Osteoblast (primary cell): Measurements from ENCODE around the gene DPF3. TPM values are rescaled to one million over a fixed set of nuclear protein-coding genes. Genes with fewer than 3 reads are reported as not detected.

Source experiments
- DNase-seq: peaks from one replicate; pipeline ENCODE4 v3.0.0; 2011; ENCODE audit warnings: low spot score, mixed read lengths; ENCODE audit not compliant: insufficient read length; ENCODE audit errors: missing footprints
- H2AFZ ChIP-seq: 2 replicates; pipeline ENCODE4 v1.6.0; 2011; ENCODE audit warnings: mild to moderate bottlenecking, low read length
- H3K27ac ChIP-seq: 2 replicates; pipeline ENCODE4 v1.5.1; 2011; ENCODE audit warnings: mild to moderate bottlenecking, low read depth, low read length, moderate library complexity
- H3K27me3 ChIP-seq: 2 replicates; pipeline ENCODE4 v1.6.0; 2012; ENCODE audit warnings: mild to moderate bottlenecking, control low read depth, inconsistent platforms, low read length, moderate library complexity; ENCODE audit not compliant: insufficient read depth
- H3K36me3 ChIP-seq: 2 replicates; pipeline ENCODE4 v1.5.1; 2011; ENCODE audit warnings: mild to moderate bottlenecking, low read length, control low read depth, moderate library complexity; ENCODE audit not compliant: insufficient read depth
- H3K4me1 ChIP-seq: 2 replicates; pipeline ENCODE4 v1.5.1; 2011; ENCODE audit warnings: mild to moderate bottlenecking, low read length, control low read depth, moderate library complexity; ENCODE audit not compliant: insufficient read depth
- H3K4me2 ChIP-seq: 2 replicates; pipeline ENCODE4 v1.6.0; 2011; ENCODE audit warnings: mild to moderate bottlenecking, low read length; ENCODE audit not compliant: insufficient read depth
- H3K4me3 ChIP-seq: fragments of 200-600 bp; sonication (generic); 3 replicates; pipeline ENCODE4 v1.5.1; 2012; ENCODE audit warnings: mild to moderate bottlenecking, low read length, inconsistent platforms; ENCODE audit not compliant: insufficient read depth
- H3K79me2 ChIP-seq: 2 replicates; pipeline ENCODE4 v1.6.0; 2012; ENCODE audit warnings: mild to moderate bottlenecking, low read length, control low read depth, inconsistent platforms; ENCODE audit not compliant: insufficient read depth
- H3K9me3 ChIP-seq: 2 replicates; pipeline ENCODE4 v1.5.1; 2011; ENCODE audit warnings: low read depth, low read length, control low read depth
- H4K20me1 ChIP-seq: 2 replicates; pipeline ENCODE4 v1.6.0; 2012; ENCODE audit warnings: mild to moderate bottlenecking, low read length, control low read depth; ENCODE audit not compliant: insufficient read depth
- total RNA-seq: library from RNA; depleted of rRNA; stranded (reverse); fragments of >200 nt; gene quantifications from 2 replicates; pipeline ENCODE4 v1.2.3, GENCODE V29; 2012
- TF ChIP-seq, protein P1 (sequence below): IDR thresholded peaks from 2 replicates; pipeline ENCODE4 v1.5.1; 2011; ENCODE audit warnings: mild to moderate bottlenecking, low read depth, low read length, moderate library complexity; ENCODE audit errors: extremely low read depth

The DPF3 gene
- total RNA-seq, 1 donor = 1.8 TPM

DNA sequence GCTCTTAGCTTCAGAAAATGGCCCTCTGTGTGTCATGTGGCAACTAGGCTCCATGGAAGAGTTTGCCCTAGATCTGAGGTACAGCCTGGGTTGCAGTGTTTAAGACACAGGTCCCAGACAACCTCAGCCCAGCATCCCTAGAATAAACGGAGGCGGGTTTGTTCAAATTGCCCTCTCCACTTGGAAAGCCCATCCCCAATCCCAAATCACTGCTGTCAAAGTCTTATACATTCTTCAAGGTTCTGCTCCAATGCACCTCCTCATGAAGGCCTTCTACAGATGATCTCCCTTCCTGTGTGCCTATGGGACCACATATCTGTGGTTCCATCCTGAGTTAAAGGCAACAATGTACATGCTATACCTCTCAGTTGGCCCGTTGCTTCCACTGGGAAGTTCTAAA, 289.8 kb downstream of the DPF3 start:
- Histone ChIP-seq H3K27me3 (no peaks in the 10 kb centered on the region), H3K27ac (no peak overlapping the region), H3K4me3 (no peak overlapping the region), H3K9me3 (no peaks in the 10 kb centered on the region), H3K4me2 (no peak overlapping the region), H3K79me2 (no peaks in the 10 kb centered on the region), H3K36me3 (no peaks in the 10 kb centered on the region), H4K20me1 (no peaks in the 10 kb centered on the region), H3K4me1 (peaks cover 25% of the 10 kb centered on the region), H2AFZ (no peak overlapping the region)
- TF ChIP-seq, protein P1, sequence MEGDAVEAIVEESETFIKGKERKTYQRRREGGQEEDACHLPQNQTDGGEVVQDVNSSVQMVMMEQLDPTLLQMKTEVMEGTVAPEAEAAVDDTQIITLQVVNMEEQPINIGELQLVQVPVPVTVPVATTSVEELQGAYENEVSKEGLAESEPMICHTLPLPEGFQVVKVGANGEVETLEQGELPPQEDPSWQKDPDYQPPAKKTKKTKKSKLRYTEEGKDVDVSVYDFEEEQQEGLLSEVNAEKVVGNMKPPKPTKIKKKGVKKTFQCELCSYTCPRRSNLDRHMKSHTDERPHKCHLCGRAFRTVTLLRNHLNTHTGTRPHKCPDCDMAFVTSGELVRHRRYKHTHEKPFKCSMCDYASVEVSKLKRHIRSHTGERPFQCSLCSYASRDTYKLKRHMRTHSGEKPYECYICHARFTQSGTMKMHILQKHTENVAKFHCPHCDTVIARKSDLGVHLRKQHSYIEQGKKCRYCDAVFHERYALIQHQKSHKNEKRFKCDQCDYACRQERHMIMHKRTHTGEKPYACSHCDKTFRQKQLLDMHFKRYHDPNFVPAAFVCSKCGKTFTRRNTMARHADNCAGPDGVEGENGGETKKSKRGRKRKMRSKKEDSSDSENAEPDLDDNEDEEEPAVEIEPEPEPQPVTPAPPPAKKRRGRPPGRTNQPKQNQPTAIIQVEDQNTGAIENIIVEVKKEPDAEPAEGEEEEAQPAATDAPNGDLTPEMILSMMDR = no peak
- DNase-seq = peak; percentile 53

DNA sequence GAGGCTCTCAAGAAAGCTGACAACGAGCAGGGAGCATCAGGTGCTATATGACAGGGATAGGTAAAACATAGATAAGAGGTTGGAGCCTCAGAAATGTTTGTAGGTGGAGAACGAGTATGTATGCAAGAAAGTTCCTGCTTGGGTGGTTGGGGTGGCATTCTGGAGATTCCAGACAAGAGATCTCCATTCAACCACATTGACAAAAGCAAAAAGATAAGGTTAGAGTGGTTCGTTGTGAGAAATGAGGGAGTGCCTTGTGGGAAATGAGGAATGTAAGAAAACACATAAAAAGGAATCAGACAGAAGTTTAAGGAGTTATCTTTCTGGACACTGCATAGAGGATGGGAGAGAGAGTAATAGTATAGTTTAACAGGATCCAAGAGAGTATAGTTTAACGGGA, 290.3 kb downstream of the DPF3 start:
- Histone ChIP-seq H3K36me3 (no peaks in the 10 kb centered on the region), H3K9me3 (no peaks in the 10 kb centered on the region), H3K4me2 (no peak overlapping the region), H3K79me2 (no peaks in the 10 kb centered on the region), H3K27ac (no peak overlapping the region), H3K4me3 (no peak overlapping the region), H3K4me1 (peaks cover 20% of the 10 kb centered on the region), H2AFZ (no peak overlapping the region), H3K27me3 (no peaks in the 10 kb centered on the region), H4K20me1 (no peaks in the 10 kb centered on the region)
- TF ChIP-seq, protein P1 = no peak
- no peak for DNase-seq

DNA sequence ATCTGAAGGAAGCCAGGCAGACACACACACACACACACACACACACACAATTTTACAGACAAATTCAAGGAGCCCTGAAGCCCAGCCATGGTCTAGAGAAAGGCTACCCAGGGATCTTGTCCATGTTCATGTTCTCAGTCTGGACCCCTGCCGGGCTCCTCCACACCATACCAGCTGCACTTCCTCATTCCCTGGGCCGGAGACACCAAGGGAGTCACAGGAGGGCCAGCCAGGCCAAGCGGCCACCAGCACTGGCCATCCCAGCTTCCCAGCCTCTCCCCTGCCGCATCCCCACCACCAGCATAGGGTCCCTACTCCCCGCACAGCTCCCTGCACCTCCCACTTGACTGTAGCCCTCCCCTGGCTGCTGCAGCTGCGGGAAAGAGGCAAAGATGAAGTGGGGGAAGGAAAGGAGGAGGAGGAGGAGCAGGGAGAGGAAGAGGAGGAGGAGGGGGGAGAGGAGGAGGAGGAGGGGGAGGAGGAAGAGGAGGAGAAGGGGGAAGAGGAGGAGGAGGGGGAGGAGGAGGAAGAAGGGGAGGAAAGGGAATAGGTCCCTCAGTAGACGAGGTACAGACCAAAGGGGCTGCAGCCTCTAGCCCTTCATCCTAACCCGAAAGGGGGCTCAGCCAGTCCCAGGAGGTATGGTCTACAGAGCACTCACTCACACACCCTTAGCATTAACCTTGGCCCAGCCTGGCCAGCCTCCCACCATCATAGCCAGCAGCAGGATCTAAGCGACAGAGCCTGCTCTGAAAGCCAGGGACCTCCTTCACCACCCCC, 293.2 kb downstream of the DPF3 start:
- TF ChIP-seq, protein P1 = no peak
- H3K27me3 ChIP-seq = no peaks in the 10 kb centered on the region
- no peak overlapping the region for H3K4me2 ChIP-seq
- H4K20me1 ChIP-seq = no peaks in the 10 kb centered on the region
- no peak overlapping the region for H3K4me3 ChIP-seq
- no peak for DNase-seq
- H3K9me3 ChIP-seq = no peaks in the 10 kb centered on the region
- H3K4me1 ChIP-seq = peaks cover 3% of the 10 kb centered on the region
- no peak overlapping the region for H2AFZ ChIP-seq
- no peaks in the 10 kb centered on the region for H3K79me2 ChIP-seq
- H3K27ac ChIP-seq = no peak overlapping the region
- no peaks in the 10 kb centered on the region for H3K36me3 ChIP-seq

DNA sequence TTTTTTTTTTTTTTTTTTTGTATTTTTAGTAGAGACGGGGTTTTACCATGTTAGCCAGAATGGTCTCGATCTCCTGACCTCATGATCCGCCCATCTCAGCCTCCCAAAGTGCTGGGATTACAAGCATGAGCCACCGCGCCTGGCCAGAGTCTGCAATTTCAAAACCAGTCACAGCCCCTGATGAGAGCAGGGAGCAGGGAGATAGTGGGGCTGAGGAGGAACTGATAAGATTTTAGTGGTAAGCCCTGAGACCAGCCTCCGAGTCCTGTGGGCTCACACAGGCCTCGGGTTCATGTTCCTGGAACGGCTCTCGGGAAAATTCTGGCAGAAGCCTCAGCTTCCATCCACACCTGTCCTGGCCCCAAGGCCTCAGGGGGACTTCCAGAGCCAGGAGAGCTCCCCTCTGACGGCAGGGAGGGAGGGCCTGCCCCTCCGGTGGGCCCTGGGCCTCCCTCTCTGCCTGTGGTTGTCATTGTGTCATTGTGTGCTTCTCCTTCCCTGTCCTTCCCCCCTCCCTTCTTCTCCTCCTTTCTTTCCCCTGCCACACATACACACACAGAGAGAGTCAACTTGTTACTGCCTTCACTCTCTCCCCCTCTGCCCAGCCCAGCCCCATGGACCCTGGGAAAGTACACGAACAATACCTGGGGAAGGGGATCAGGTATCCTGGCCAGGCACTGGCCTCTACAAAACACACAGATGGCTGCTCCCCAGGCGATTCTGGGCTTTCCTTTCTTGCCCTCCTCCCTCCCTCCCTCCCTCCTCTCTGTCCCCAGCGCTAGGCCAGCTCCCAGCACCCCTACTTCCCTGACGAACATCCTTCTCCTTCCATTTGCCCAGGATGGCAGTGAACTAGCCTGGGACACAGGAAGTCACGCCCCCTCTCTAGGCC, 294.1 kb downstream of the DPF3 start:
- H4K20me1 ChIP-seq = no peaks in the 10 kb centered on the region
- no peaks in the 10 kb centered on the region for H3K9me3 ChIP-seq
- H3K4me3 ChIP-seq = no peak overlapping the region
- no peak overlapping the region for H3K4me2 ChIP-seq
- H3K27me3 ChIP-seq = no peaks in the 10 kb centered on the region
- no peaks in the 10 kb centered on the region for H3K36me3 ChIP-seq
- H3K4me1 ChIP-seq = peaks cover 3% of the 10 kb centered on the region
- TF ChIP-seq, protein P1 = no peak
- DNase-seq = peak; percentile 57
- H2AFZ ChIP-seq = no peak overlapping the region
- no peak overlapping the region for H3K27ac ChIP-seq
- no peaks in the 10 kb centered on the region for H3K79me2 ChIP-seq
